Kidney (tissue), 14 donors: ENCODE measurements around the gene MTARC1. TPM values are rescaled to one million over a fixed set of nuclear protein-coding genes. Genes with fewer than 3 reads are reported as not detected.

Source experiments
- DNase-seq, 5 donors: peaks; one replicate each; pipeline ENCODE4 v3.0.0-alpha.2; 2013 to 2020
- FAIRE-seq: peaks from 2 replicates; lab custom pipeline; 2012; peaks lifted over from hg19 to GRCh38; lab: Jason Lieb, UNC
- H3K27ac ChIP-seq, 2 donors: one replicate each; pipeline ENCODE4 v1.7.0; 2013; ENCODE audit warnings: low read depth in 2 of 2, low read length in 2 of 2, inconsistent platforms in 1 of 2
- H3K27me3 ChIP-seq: one replicate; pipeline ENCODE4 v1.7.1; 2013; ENCODE audit warnings: low read length, inconsistent platforms; ENCODE audit not compliant: control insufficient read depth, insufficient read depth
- H3K36me3 ChIP-seq, 3 donors: one replicate each; pipeline versions ENCODE4 v1.7.0 to v1.7.1; 2013; ENCODE audit warnings: low read length in 3 of 3, control low read depth in 1 of 3, inconsistent platforms in 1 of 3; ENCODE audit not compliant: insufficient read depth in 3 of 3, control insufficient read depth in 2 of 3
- H3K4me1 ChIP-seq, 3 donors: one replicate each; pipeline versions ENCODE4 v1.7.0 to v1.7.1; 2013; ENCODE audit warnings: low read length in 3 of 3, inconsistent platforms in 1 of 3, low read depth in 1 of 3; ENCODE audit not compliant: control insufficient read depth in 2 of 3, insufficient read depth in 2 of 3
- H3K4me3 ChIP-seq, 3 donors: one replicate each; pipeline versions ENCODE4 v1.7.0 to v1.8.1; 2013; ENCODE audit warnings: low read length in 3 of 3, control low read depth in 1 of 3, inconsistent platforms in 1 of 3
- H3K9ac ChIP-seq, 3 donors: one replicate each; pipeline versions ENCODE4 v1.7.0 to v1.7.1; 2013; ENCODE audit warnings: low read length in 3 of 3, control low read depth in 1 of 3, inconsistent platforms in 1 of 3
- H3K9me3 ChIP-seq, 3 donors: one replicate each; pipeline versions ENCODE4 v1.7.0 to v1.7.1; 2013; ENCODE audit warnings: low read length in 3 of 3, control low read depth in 1 of 3, inconsistent platforms in 1 of 3; ENCODE audit not compliant: control insufficient read depth in 2 of 3, insufficient read depth in 1 of 3
- intact Hi-C: fragments of 100-400 bp; cut with DNase I; formaldehyde crosslinking; loops from one replicate; pipeline ENCODE4 v1.11.1; 2022
- polyA plus RNA-seq: library from polyadenylated mRNA; stranded (reverse); fragments of 350-450 nt; fragmentation: Illumina TruSeq; extraction: RNeasy Lipid Tissue Mini Kit (QIAGEN cat#74804); gene quantifications from one replicate; pipeline ENCODE4 v1.2.3, GENCODE V29; 2014; ENCODE audit warnings: low read depth, low replicate concordance; ENCODE audit not compliant: insufficient read depth
- total RNA-seq: library from RNA; stranded (reverse); fragmentation: NEBNext Ultra II Directional; extraction: Animal tissue kit (Norgen Biotek cat#: 25700); gene quantifications from one replicate; pipeline ENCODE4 v1.2.1, GENCODE V29; 2021
- TF ChIP-seq, protein P1 (sequence below): IDR thresholded peaks from 3 replicates; pipeline ENCODE4 v1.5.1; 2012; ENCODE audit warnings: mild to moderate bottlenecking, moderate library complexity, borderline replicate concordance; ENCODE audit not compliant: insufficient read depth; ENCODE audit errors: extremely low read depth
- donor health status: control.
- donor health status: control.
- donor health status: control.
- donor health status: control.
- donor health status: control.
- donor health status: DM: yes; HTN: yes; CAD: no.
- donor health status: Normal renal cell carcinoma (clear cell type).

MTARC1 gene
- total and polyA plus RNA-seq, 2 donors from 2014 or later, result 6.8 to 11.0 TPM

DNA sequence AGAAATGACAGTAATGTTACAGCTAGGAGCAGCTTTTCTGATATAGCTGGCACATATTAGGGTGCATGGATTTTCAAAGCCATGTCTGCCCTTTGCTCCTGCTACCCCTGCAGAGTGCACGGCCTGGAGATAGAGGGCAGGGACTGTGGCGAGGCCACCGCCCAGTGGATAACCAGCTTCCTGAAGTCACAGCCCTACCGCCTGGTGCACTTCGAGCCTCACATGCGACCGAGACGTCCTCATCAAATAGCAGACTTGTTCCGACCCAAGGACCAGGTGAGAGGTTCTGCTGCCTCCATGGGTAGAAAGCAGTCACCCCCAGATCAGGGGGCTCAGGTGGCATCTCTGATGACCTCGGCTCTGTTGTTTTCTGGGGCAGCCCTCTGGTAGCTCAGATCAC lies 9.8 kb downstream of the MTARC1 start:
- Histone ChIP-seq H3K4me3 (no peak overlapping the region), H3K36me3 (no peaks in the 10 kb centered on the region), H3K9ac (no peak overlapping the region), H3K9me3 (no peaks in the 10 kb centered on the region), H3K4me1 (peaks cover 0 to under 1% (median 0%) of the 10 kb centered on the region in 3 donors), H3K27ac (no peak overlapping the region), H3K27me3 (no peaks in the 10 kb centered on the region)
- FAIRE-seq (no peak), DNase-seq (no peak)
- intact Hi-C loops, result no loop called here
- TF ChIP-seq, protein P1, sequence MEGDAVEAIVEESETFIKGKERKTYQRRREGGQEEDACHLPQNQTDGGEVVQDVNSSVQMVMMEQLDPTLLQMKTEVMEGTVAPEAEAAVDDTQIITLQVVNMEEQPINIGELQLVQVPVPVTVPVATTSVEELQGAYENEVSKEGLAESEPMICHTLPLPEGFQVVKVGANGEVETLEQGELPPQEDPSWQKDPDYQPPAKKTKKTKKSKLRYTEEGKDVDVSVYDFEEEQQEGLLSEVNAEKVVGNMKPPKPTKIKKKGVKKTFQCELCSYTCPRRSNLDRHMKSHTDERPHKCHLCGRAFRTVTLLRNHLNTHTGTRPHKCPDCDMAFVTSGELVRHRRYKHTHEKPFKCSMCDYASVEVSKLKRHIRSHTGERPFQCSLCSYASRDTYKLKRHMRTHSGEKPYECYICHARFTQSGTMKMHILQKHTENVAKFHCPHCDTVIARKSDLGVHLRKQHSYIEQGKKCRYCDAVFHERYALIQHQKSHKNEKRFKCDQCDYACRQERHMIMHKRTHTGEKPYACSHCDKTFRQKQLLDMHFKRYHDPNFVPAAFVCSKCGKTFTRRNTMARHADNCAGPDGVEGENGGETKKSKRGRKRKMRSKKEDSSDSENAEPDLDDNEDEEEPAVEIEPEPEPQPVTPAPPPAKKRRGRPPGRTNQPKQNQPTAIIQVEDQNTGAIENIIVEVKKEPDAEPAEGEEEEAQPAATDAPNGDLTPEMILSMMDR, result no peak

DNA sequence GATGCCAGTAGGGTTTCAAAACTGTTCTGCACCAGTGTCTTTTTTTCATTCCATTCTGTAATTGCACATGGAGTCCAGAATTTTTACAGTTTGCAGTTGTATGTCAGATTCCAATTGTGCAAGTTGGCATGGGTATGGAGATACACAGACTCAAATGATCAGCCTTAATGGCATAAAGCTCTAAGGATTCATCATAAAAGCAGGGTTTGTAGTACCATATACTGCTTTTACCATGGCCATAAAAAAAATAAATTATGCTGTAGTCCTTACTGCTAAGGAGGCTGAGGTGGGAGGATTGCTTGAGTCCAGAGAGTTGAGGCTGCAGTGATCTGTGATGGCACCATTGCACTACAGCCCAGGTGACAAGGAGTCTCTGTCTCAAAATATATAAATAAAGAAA lies 10.3 kb downstream of the MTARC1 start:
- Histone ChIP-seq H3K9ac (no peak overlapping the region), H3K4me3 (no peak overlapping the region), H3K27ac (no peak overlapping the region), H3K36me3 (peaks cover 0 to 4% (median 0%) of the 10 kb centered on the region in 3 donors), H3K4me1 (no peaks in the 10 kb centered on the region), H3K9me3 (no peaks in the 10 kb centered on the region), H3K27me3 (no peaks in the 10 kb centered on the region)
- TF ChIP-seq, protein P1, result no peak
- DNase-seq, result no peak
- intact Hi-C loops, result no loop called here
- no peak for FAIRE-seq

DNA sequence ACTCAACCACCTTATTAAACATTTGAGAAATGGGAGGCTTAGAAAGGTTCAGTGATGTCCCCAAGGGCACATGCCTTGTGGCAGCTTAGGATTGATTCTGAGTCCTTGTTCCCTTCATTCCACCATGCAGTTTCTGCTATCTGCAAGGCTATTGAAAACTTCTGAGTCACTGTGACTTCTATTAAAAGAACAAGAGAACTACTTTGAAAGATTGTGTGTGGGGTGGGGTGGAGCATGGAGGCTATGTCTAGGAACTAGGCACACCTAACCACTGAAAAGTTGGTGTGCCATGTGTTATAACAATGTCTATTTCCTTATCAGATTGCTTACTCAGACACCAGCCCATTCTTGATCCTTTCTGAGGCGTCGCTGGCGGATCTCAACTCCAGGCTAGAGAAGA lies 10.8 kb downstream of the MTARC1 start:
- intact Hi-C loops, result no loop called here
- TF ChIP-seq, protein P1, result no peak
- Histone ChIP-seq H3K36me3 (peaks cover 0 to 4% (median 0%) of the 10 kb centered on the region in 3 donors), H3K9me3 (no peaks in the 10 kb centered on the region), H3K9ac (no peak overlapping the region), H3K27me3 (no peaks in the 10 kb centered on the region), H3K27ac (no peak overlapping the region), H3K4me1 (no peaks in the 10 kb centered on the region), H3K4me3 (no peak overlapping the region)
- FAIRE-seq (no peak), DNase-seq (no peak)

DNA sequence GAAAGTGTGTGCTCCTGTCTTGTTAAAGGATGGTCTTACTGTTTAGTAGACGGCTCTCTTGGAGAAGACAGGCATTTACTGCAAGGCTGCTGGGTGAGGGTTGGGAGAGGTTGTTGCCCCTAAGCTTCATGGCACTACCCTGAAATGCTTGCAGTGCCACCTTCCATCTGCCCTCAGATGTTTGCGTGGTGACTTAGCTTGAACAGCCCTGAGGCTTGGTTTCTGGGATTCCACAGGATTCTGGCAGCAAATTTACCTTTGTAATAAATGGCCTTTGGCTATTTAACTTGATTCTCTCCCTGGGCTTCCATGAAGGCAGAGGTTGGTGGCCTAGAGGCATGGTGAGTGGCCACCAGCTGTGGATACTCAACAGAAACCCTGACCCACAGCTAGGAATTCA lies 11.6 kb downstream of the MTARC1 start:
- Histone ChIP-seq H3K4me1 (peaks cover 0 to under 1% (median 0%) of the 10 kb centered on the region in 3 donors), H3K36me3 (peaks cover 0 to 4% (median 0%) of the 10 kb centered on the region in 3 donors), H3K27me3 (no peaks in the 10 kb centered on the region), H3K4me3 (no peak overlapping the region), H3K9ac (no peak overlapping the region), H3K27ac (no peak overlapping the region), H3K9me3 (no peaks in the 10 kb centered on the region)
- intact Hi-C loops, result no loop called here
- DNase-seq, result no peak
- TF ChIP-seq, protein P1, result no peak
- no peak for FAIRE-seq
